ENCODE results near the gene TACR2.

Gene TACR2

DNA sequence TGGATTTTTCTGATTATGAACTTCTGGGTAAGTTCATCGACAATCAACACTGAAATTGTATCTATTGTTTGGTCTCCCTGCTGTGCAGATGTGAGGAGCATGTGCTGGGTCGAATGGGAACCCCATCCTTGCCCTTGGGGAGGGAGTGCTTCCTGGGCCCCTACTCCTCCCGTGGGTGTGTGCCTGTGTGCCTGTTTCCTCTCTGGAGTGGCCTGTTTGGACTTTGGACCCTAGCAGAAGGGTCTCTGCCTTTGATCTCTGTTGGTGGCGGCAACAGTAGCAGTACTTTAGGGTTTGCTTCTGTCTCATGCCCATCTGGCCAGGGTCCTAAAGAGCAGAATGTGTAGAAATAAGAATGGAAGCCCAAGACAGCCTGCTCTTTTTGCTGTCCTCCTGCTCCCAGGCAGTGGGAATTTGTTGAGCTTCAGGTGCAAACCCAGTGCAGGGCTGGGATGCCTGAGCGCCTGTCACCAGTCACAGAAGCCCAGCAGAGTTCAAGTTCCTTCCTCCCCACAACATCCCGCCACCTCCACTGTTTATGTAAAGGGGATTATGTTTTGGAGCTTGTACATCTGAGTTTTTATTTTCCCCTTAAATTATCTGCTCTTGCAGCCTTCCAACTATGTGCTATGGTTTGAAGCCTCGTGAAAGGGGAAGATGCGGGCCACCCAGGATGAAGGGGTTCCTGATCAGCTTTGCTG, 1.5 kb upstream of the TACR2 start:
- no peak for DNase-seq

DNA sequence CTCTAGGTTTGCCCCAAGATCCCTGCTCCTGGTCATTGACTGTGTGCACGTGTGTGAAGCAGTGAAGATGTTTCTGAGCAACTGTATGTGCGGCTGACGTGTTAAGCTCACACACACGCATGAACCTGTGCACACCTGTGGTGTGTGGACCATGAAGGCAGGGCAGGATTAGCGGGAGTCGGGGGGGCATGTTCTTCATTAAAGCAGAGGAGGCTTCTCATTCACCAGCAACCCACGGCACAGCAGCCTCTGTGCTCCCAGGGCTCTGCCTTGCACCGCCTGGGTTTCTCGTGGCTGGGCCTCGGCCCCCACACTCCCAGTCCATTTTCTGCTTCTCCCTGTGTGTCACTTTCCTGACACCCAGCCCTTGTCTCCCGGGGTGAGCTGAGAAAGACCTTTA, 824 bp upstream of the TACR2 start:
- DNase-seq, result no peak

DNA sequence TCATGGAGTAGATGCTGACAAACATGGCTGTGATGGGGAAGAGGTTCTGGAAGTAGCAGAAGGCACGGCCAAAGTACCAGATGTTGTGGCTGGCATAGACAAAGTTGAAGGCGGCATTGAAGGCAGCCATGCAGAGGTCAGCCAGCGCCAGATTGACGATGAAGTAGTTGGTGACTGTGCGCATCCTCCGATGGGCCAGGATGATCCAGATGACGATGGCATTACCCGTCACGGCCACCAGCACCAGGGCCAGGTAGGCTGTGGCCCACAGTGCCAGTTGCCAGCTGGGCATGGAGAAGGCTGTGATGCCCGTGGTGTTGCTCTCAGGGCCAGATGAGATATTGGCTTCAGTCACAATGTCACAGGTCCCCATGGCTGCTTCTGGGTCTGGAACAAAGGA, 767 bp downstream of the TACR2 start:
- DNase-seq, result no peak

DNA sequence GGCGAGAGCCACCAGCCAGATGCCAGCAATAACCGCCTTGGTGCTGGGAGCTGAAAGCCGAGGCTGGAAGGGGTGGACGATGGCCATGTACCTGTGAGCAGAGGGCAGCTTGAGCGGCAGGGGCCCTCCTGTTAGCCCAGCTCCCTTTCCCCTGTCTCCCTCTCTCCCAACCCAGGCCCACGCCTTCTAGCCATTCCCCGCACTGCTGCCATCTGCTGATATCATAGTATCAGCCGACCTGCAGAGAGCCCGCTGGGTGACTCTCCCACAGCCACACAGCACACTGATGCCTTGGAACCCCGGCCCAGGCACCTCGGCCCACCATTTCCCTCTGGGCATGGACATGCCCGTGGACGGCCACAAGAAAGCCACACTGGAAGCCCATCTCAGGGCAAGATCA, 1.7 kb downstream of the TACR2 start:
- DNase-seq, result no peak

DNA sequence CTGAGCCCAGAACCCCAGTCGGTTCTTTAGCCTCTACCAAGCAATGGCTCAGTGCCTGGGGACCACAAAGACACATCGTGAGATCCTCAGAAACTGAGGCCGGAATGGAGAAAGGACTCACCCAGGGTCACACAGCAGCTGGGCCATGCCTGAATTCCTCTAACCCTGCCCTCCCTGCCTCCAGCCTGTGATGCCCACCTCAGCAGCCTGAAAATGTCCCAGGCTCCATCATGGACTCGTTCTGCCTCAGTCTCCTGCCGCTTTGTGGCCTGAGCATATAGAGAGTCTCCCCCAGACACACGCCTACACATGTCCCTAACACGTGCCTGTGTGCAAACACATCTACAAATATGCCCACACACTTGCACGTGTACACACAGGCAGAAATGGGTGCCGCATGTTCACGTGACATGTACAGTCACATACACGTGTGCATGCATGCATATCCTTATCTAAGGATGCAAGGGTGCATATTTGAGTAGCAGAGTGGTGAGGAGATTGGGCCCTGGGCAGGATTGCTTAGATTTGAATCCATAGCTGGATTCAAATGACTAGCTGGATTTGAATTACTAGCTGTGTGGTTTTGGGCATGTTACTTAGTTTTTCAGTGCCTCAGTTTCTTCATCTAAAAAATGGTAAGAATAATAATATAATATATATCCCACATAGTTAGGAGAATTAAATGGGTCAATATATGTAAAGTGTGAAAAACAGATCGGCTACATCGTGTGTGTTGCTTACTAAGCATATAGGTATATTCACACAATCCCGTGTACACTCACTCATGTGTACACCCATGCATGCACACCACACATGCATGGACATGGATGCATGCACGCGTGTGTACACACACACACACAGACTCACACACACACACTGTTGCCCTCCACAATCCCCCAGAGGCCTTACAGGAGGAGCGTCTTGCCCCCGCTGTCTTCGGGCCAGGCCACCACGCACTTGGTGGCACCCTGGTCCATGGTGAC, 2.4 kb downstream of the TACR2 start:
- no peak for DNase-seq

DNA sequence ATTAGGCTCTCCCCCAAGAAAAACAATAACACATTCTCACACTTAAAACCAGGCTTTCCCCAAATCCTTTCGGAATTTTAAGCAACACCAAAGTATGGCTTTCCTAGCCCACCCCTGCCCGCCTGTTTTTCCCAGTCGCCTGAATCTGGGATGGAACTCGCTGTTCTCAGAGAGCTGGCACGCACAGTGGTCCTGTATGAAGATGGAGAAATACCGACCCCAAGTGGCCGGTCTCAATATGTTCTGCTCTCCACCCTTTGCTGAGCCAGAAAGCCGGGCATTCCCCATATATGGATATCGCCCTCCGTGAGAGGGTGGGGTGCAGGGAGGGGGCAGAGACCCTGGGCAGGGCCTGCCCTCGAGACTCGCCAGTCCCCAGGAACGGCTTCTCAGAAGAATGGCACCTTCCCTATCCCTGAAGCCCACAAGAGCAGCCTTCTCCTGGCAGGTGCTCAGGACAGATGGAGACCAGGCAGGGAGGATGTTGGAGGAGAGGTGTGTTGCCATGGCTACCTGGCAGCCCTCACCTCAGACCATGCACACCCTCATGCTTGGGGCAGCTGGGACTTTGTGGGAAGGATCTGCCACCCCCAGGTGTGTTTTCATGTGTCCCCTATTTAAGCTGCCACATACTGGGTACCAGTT, 3.4 kb downstream of the TACR2 start:
- DNase-seq, result peak; percentile 33 to 46

DNA sequence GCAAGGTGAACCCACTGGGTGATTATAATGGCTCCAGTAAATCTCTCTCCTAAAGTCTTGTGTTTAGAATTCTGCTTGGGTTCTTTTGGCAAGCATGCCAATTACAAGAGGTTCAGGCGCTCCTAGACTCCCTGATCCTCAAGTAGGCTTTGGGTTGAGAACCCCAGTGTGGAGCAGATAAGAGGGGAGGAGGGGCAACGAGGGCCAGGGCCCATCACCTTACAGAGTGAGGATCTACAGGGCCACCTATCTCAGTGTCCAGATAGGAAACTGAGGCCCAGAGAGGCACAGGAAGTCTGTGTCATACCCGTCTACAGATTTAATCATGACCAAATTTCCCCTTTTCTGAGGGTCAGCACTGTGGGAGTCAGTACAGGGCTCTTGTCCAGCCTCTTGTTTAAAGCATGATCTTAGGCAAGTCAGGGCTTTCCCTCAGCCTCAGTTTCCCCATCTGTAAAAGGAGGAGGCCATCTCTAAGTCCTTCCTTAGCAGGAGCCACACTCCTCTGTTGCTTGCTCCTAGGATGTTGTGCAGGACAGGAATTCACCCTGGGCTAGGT, 4.4 kb downstream of the TACR2 start:
- DNase-seq, result no peak

DNA sequence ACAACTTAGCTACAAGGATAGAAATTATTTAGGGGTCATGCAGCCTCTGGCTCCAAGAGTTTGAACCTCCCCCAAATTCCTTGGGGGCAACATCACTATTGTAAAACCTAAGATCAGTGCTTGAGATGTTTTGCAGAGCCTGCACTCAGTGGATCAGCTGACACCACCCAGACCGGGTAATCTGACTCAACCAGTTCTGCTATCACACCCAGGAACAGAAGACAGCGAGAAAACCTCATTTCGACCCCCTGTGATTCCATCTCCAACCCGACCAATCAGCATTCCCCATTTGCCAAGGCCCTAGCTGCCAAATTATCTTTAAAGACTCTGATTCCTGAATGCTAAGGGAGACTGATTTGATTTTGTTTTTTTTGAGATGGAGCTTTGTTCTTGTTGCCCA, 5.2 kb downstream of the TACR2 start:
- DNase-seq, result no peak

DNA sequence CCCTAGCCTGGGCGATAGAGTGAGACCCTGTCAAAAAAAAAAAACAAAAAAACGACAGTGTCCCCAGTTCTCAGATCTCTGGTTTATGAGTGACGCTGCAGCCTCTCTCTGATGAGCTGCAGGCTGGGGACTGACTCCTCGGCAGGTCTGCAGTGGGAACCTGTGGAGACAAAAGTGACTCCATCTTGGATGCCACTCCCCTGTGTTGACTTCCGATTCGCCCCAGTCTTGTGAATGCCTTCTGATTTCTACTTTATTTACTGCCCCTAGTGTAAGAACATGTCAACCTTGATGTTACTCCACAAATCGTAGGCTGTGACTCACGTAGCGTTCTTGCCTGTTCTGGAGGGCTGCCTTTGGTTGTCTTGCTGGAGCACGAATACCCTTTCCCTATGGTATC, 6.2 kb downstream of the TACR2 start:
- no peak for DNase-seq

DNA sequence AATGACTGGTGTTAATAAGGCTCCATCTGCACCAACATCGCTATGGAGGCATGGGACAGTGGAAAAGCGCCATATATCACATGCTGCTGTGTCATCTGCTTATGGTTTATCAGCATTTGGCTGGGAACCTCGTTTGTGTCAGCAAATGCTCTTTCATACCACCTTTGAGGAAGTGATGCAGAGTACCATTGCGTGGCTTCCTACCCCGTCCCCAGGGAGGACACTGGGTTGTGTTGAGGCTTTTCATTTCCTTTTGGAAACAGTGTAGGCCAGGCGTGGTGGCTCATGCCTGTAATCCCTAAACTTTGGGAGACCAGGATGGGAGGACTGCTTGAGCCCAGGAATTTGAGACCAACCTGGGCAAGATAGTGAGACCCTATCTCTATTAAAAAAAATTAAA, 6.8 kb downstream of the TACR2 start:
- DNase-seq, result peak in 1 of 2 donors; percentile 61

DNA sequence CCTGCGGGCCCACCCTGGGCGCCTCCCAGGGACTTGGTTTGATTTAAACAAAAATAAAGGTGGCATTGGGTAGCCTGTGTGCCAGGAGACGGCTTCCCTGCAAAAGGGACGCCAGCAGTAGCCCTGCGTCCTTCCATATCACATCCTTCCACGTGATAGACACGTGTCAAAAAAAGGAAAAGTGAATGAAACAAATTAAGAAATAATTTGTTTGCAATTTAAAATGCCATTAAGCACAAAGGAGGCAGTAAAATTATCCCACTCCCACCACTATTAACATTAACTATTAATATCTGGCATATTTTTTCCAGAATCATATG, 7.6 kb downstream of the TACR2 start:
- DNase-seq, result no peak

DNA sequence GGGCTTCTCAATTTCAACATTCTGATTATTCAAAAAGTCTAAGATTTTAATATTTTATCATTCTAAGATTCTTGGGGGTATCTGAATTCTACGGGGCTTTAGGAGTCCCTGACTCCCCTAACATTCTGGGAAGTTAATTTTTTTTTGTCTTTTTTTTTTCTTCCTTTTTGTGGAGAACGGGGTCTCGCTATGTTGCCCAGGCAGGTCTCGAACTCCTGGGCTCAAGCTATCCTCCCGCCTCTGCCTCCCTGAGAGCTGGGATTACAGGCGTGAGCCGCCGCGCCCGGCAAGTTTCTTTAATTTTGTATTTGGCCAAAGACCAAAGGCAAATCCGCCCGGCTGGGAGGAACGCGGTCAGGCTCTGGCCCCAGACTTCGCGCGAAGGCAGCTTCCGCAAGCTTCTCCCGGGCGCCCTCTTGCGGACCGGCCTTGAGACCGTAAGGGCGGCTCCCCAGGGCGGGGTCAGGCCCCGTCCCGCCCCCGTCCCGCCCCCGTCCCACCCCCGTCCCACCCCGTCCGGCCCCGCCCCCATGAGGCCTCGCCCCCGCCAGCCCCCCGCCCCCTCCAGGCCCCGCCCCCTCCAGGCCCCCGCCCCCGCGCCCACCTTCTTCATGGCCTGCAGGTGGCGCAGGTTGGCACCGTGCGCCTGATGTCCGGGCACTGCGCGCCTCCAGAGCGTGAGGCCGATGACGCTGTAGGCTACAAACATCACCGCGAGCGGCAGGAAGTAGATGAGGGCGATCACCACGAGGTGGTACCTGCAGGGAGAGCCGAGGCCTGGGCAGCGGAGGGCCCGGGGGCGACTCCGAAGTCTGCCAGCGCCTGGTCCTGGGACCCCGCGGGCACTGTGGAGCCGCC, 8.2 kb downstream of the TACR2 start:
- DNase-seq, result peak; percentile 92

DNA sequence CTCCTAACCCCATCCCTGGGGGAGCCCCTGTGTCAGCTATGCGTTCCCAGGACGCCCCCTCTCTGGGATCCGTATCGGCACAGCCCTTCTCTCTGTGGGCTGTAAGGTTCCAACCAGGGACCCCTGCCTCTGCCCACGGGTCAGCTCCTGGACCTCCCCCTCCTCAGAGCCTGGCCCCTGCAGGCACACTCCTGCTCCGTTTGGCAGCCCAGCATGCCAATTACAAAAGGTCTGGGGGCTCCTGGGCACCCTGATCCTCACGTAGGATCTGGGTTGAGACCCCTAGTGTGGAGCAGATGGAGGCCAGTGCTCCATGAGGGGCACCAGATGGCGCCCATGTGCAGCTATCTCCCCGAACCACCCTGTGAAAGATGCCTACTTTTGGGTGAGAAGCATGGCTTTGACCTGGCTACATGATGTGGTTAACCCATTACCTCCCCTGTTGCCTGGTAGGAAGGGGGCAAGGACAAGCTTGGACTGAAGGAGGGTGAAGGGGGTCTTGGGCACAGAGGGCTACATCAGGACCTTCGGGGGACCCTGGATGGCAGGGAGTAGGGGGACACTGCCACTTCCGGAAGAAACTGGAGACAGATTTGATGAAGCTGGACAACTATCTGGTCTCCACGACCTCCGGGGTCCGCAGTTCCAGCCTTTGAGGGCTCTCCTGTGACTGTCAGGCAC, 9.0 kb downstream of the TACR2 start:
- peak; percentile 37 to 40 for DNase-seq

DNA sequence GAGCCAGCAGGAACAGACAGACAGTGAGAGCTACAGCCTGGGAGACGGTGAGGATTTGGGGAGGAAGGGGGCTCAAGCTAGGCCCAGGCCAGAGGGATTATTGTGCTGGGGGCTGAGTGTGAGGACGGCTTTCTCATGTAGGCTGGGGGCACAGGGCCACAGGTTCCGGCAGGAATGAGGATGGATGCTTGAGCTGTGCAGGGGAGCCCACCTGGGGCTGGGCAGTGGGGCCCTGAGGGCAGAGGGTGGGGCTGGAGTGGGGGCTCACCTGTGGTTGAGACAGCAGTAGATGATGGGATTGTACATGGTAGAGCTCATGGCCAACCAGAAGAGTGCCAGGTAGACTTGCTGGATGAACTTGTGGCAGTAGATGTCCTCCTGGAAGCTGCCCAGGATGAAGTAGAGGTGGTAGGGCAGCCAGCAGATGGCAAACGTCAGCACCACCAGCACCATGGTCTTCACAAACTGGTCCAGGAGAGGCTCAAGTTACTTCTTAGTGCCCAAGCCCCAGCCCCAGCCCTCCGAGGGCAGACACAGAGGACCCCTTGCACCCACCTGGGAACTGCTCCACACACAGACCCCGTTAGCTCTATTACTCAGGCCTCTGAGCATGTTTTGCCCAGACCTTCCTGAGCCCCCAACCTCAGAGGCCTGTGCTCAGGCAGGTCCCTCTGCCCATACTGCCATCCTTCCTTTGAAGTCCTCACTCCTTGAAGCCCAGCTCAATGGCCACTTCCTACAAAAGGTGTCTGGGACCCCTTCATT, 9.7 kb downstream of the TACR2 start:
- no peak for DNase-seq

DNA sequence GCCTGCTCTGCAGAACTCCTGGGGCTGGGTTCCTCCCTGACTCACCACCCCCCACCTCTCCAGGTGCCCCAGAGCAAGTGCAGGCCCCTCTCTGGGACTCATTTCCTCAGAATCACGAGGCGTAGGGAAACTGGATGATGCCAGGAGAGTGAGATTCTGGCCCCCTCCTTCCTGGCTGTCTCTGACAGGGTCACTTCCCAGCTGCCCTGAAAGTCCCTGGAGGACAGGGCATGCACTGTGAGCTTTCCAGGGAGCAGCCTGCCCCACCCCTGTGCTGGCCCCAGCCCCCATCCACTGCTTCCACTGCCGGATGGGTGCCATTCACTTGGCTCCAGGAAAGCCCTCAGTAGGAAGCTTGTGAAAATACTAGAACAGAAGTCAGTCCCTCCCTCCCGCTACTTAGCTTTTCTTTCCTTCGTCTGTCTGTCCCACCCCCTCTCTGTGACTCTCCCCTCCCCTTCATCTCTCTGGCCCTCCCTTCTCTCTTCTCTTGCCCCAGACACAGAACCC, 10.4 kb downstream of the TACR2 start:
- no peak for DNase-seq

DNA sequence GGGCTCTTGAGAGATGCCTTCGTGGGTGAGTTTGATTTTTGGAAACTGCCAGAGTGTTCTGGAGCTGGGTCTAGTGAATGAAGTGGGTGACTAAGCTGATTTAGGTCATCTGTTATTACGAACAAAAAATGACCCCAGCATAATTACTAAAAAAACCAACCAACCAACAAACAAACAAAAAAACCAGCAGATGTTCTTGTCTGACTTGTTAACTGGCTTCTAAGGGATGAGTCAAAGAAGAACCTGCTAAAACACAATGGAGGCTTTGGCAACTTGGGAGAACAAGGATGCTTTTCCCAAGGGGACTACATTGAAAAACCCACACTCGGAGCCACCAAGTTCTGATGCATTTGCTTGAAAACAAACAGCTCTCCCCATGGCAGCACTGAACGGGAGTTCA, 11.5 kb downstream of the TACR2 start:
- DNase-seq, result no peak

DNA sequence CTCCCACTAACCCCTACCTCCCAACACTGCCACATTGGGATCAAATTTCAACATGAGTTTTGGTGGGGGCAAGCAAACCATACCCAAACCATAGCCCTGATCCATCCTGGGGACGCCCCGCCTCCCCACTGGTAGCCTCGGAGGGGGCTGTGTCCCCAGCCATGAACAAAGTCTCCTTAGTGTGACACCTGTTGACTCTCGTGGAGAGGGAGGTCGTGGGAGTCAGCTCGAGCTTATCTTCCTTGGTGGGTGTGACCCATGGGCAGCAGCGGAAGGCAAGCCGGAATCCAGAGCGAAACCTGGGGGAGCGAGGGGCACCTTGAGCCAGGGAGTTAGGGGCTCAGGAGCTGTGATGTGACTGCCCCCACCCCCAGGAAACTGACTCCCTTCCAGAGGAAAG, 11.9 kb downstream of the TACR2 start:
- no peak for DNase-seq

DNA sequence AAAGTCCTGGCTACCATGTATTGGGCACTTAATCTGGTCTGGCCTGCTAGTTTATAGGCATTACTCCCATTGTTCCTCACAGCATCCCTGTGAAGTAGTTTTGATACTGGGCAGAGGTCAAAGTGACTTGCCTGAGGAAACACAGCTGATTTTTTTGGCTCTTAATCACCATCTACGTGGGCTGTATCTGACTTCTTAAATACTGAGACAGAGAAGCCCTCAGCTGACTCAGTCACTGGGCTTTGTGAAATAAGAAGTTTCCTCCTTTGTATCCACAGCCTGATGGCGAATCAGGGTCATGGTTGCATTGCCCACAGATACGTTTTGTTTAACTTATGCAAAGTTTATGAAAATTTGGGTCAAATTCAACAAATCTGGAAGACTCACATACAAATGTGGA, 13.2 kb downstream of the TACR2 start:
- no peak for DNase-seq

DNA sequence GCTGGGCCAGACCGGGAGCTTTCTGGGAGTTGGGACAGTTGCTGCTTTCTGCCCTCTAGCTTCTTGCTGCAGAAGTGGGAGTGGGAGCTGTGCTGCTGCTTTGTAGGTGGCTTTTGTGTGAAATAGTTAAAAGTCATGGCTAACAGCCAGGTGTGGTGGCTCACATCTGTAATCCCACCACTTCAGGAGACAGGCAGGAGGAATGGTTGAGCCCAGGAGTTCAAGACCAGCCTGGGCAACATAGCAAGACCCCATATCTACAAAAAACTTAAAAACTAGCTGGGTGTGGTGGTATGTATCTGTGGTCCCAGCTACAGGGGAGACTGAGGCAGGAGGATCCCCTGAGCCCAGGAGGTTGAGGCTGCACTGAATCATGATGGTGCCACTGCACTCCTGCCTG, 13.7 kb downstream of the TACR2 start:
- no peak for DNase-seq

DNA sequence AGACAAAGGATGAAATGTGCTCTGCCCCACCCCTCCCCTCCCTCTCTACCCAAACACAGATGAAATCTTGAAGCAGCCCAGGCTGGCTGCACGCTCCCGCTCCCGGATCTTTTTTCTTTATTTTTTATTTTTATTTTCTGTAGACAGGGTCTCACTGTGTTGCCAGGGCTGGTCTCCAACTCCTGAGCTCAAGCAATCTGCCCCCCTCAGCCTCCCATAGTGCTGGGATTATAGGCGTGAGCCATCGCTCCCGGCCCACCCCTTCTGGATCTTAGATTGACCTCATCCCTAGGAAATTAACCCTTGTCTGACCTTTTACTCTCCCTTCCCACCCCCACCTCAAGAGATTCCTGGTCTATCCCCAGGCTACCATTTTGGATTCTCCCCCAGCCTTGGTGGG, 14.3 kb downstream of the TACR2 start:
- DNase-seq, result no peak

DNA sequence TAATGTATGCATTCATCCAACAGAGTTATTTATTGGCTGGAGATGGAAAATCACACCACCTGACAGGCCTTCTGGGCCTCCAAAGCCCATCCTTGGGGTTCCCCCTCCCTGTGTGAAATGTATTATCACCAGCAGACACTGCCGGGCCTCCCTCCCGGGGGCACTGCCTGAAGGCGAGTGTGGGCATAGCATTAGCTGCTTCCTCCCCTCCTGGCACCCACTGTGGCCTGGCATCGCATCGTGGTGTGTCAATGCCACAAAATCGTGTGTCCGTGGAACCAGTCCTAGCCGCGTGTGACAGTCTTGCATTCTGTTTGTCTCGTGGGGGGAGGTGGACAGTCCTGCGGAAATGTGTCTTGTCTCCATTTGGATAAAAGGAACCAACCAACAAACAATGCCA, 15.3 kb downstream of the TACR2 start:
- no peak for DNase-seq
